Measurements from ENCODE around the gene UPP2.

- TF ChIP-seq CTCF (IDR thresholded peaks at IDR 0.05) (no peak), POLR2A (IDR thresholded peaks at IDR 0.05) (no peak)
Measured at GRCh38 chr2:158113741-158114295, 12.1 kb downstream of the UPP2 start.

Measured in tibial nerve (tissue), 3 donors.